ENCODE results near the gene CRADD. TPM values are rescaled to one million over a fixed set of nuclear protein-coding genes. Genes with fewer than 3 reads are reported as not detected.
A peak's percentile ranks its signal among the peaks of the same experiment; 100 is the strongest.
"Not testable (repeated sequence)": the region's sequence is repeated elsewhere in the genome, so short reads cannot be mapped to it uniquely, and the experiment has no call there.

The CRADD gene
- total RNA-seq, 4 donors from 2014 or later: 29.3 to 61.7 (median 46.5) TPM

- no peaks in the 10 kb centered on the region for H3K9me3 ChIP-seq
- H3K4me1 ChIP-seq: peaks cover 38% of the 10 kb centered on the region
- H3K36me3 ChIP-seq: no peaks in the 10 kb centered on the region
- peak overlapping the region; percentile 84 for H3K27ac ChIP-seq
- no peaks in the 10 kb centered on the region for H3K27me3 ChIP-seq
- no peak overlapping the region for H3K4me3 ChIP-seq
- WGBS: 25% methylated on average over 3 of the region's 3 CpGs
- DNase-seq (ENCODE audit: low spot score in 2 of 2): no peak
- TF ChIP-seq POLR2A (IDR thresholded peaks at IDR 0.05): no peak
- no peak for TF ChIP-seq CTCF (IDR thresholded peaks at IDR 0.05)
- no peak for TF ChIP-seq EP300 (IDR thresholded peaks at IDR 0.05)
- no peak for TF ChIP-seq POLR2AphosphoS5 (IDR thresholded peaks at IDR 0.05)
Measured at GRCh38 chr12:93777254-93777653, 100.1 kb downstream of the CRADD start.

GRCh38 chr12:93778306-93778705 is 101.1 kb downstream of the CRADD start:
- Histone ChIP-seq H3K9me3 (no peaks in the 10 kb centered on the region), H3K36me3 (no peaks in the 10 kb centered on the region), H3K4me1 (peaks cover 38% of the 10 kb centered on the region), H3K27me3 (no peaks in the 10 kb centered on the region), H3K4me3 (no peak overlapping the region), H3K27ac (peak overlapping the region; percentile 84)
- TF ChIP-seq EP300 (IDR thresholded peaks at IDR 0.05) (no peak), POLR2AphosphoS5 (IDR thresholded peaks at IDR 0.05) (no peak), POLR2A (IDR thresholded peaks at IDR 0.05) (no peak), CTCF (IDR thresholded peaks at IDR 0.05) (no peak)
- no peak for DNase-seq (ENCODE audit: low spot score in 2 of 2)
- 16% methylated on average over 5 of the region's 5 CpGs for WGBS

GRCh38 chr12:93778766-93779165 is 101.6 kb downstream of the CRADD start:
- no peak for DNase-seq (ENCODE audit: low spot score in 2 of 2)
- H3K27ac ChIP-seq: peak overlapping the region; percentile 84
- no peaks in the 10 kb centered on the region for H3K27me3 ChIP-seq
- H3K9me3 ChIP-seq: no peaks in the 10 kb centered on the region
- no peak overlapping the region for H3K4me3 ChIP-seq
- peaks cover 43% of the 10 kb centered on the region for H3K4me1 ChIP-seq
- TF ChIP-seq POLR2AphosphoS5 (IDR thresholded peaks at IDR 0.05) (no peak), CTCF (IDR thresholded peaks at IDR 0.05) (no peak), POLR2A (IDR thresholded peaks at IDR 0.05) (no peak), EP300 (IDR thresholded peaks at IDR 0.05) (no peak)
- 76% methylated on average over 3 of the region's 3 CpGs for WGBS
- no peaks in the 10 kb centered on the region for H3K36me3 ChIP-seq

GRCh38 chr12:93780101-93780641 is 103.0 kb downstream of the CRADD start:
- H3K27me3 ChIP-seq: no peaks in the 10 kb centered on the region
- peak overlapping the region; percentile 4 for H3K27ac ChIP-seq
- no peak overlapping the region for H3K4me3 ChIP-seq
- H3K9me3 ChIP-seq: no peaks in the 10 kb centered on the region
- WGBS: 79% methylated on average over 8 of the region's 8 CpGs
- DNase-seq (ENCODE audit: low spot score in 2 of 2): no peak
- H3K36me3 ChIP-seq: no peaks in the 10 kb centered on the region
- no peak for TF ChIP-seq CTCF (IDR thresholded peaks at IDR 0.05)
- no peak for TF ChIP-seq POLR2A (IDR thresholded peaks at IDR 0.05)
- no peak for TF ChIP-seq EP300 (IDR thresholded peaks at IDR 0.05)
- no peak for TF ChIP-seq POLR2AphosphoS5 (IDR thresholded peaks at IDR 0.05)
- H3K4me1 ChIP-seq: peaks cover 57% of the 10 kb centered on the region

- not testable (repeated sequence) for H3K27me3 ChIP-seq; H3K27ac ChIP-seq; H3K36me3 ChIP-seq; H3K9me3 ChIP-seq; DNase-seq (ENCODE audit: low spot score in 2 of 2); H3K4me3 ChIP-seq
- H3K4me1 ChIP-seq: peaks cover 64% of the 10 kb centered on the region
- WGBS: 93% methylated on average over 4 of the region's 4 CpGs
Measured at GRCh38 chr12:93780886-93781285, 103.7 kb downstream of the CRADD start.

GRCh38 chr12:93781961-93782360 is 104.8 kb downstream of the CRADD start:
- not testable (repeated sequence) for H3K9me3 ChIP-seq; DNase-seq (ENCODE audit: low spot score in 2 of 2); H3K27me3 ChIP-seq; H3K27ac ChIP-seq; H3K4me3 ChIP-seq; H3K36me3 ChIP-seq
- WGBS: 96% methylated on average over 4 of the region's 4 CpGs
- H3K4me1 ChIP-seq: peaks cover 63% of the 10 kb centered on the region

Measured in suprapubic skin (tissue), 4 donors.